ENCODE results near the gene FAM20C. TPM values are rescaled to one million over a fixed set of nuclear protein-coding genes. Genes with fewer than 3 reads are reported as not detected.

The FAM20C gene
- total and polyA plus RNA-seq, 2 donors (not counting 3 experiments of a cell fraction or from before 2014, with no cell fraction given), result 14.2 to 34.5 TPM

- dilution Hi-C loops (cut with MboI; ENCODE audit: extremely low pct_ligation_motif_present, low sequenced_read_pairs), result no loop called here
- Histone ChIP-seq H3K4me1 (ENCODE audit: control insufficient read depth, extremely low read depth, insufficient read depth, low read length) (no peaks in the 10 kb centered on the region), H3K27ac (ENCODE audit: insufficient read depth, low read depth, low read length) (no peak overlapping the region), H3K79me2 (ENCODE audit: control insufficient read depth, insufficient read depth, low read length) (no peaks in the 10 kb centered on the region), H3K36me3 (ENCODE audit: control insufficient read depth in 2 of 2, extremely low read depth in 1 of 2, insufficient read depth in 2 of 2, low read length in 2 of 2) (no peaks in the 10 kb centered on the region), H4K20me1 (replicated peaks; ENCODE audit: control insufficient read depth, extremely low read depth, insufficient read depth, low read length) (no peaks in the 10 kb centered on the region), H3K4me2 (ENCODE audit: insufficient read depth, low read length) (no peak overlapping the region), H3K9me1 (replicated peaks; ENCODE audit: control insufficient read depth, extremely low read depth, insufficient read depth, low read length) (no peaks in the 10 kb centered on the region), H3K4me3 (replicated peaks in 1 of 3; ENCODE audit: insufficient read depth in 1 of 3, low read depth in 1 of 3, low read length in 3 of 3) (no peak overlapping the region), H2AFZ (ENCODE audit: low read depth, low read length) (no peak overlapping the region), H3K27me3 (ENCODE audit: control insufficient read depth in 2 of 2, insufficient read depth in 2 of 2, low read length in 2 of 2) (no peaks in the 10 kb centered on the region), H3K9me3 (replicated peaks; ENCODE audit: control insufficient read depth, insufficient read depth, low read length) (no peaks in the 10 kb centered on the region), H3K9ac (replicated peaks; ENCODE audit: extremely low read depth, insufficient read depth, low read length) (no peak overlapping the region)
- POLR2A ChIA-PET, result no interaction called here
- intact Hi-C loops (cut with micrococcal nuclease), result no loop called here
- FAIRE-seq (no peak), DNase-seq (ENCODE audit: low read depth, low spot score) (no peak)
- TF ChIP-seq, protein P1, sequence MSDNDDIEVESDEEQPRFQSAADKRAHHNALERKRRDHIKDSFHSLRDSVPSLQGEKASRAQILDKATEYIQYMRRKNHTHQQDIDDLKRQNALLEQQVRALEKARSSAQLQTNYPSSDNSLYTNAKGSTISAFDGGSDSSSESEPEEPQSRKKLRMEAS (IDR thresholded peaks at IDR 0.05; ENCODE audit: insufficient read depth, insufficient read length), result no peak
- no peak for TF ChIP-seq FOS (IDR thresholded peaks at IDR 0.05; ENCODE audit: borderline replicate concordance, insufficient read depth, low read length)
- TF ChIP-seq EZH2 (IDR thresholded peaks at IDR 0.05; ENCODE audit: borderline replicate concordance, low read depth, low read length, severe bottlenecking), result no peak
- TF ChIP-seq JUN (IDR thresholded peaks at IDR 0.05; ENCODE audit: borderline replicate concordance, insufficient read depth, insufficient read length, low read depth), result no peak
- TF ChIP-seq MYC (IDR thresholded peaks at IDR 0.05; ENCODE audit: low read depth, low read length), result no peak
- TF ChIP-seq POLR2AphosphoS5 (IDR thresholded peaks at IDR 0.05; ENCODE audit: insufficient read depth, low read depth, low read length), result no peak
- no peak for TF ChIP-seq CTCF (IDR thresholded peaks at IDR 0.05; ENCODE audit: extremely low read depth in 1 of 2, insufficient read depth in 1 of 2, low read depth in 1 of 2, low read length in 2 of 2)
- TF ChIP-seq GATA2 (IDR thresholded peaks at IDR 0.05; ENCODE audit: insufficient read depth, insufficient read length, low read depth, low read length), result no peak
- no peak for TF ChIP-seq POLR2A (IDR thresholded peaks at IDR 0.05; ENCODE audit: low read depth, low read length)
- no TSS peak for BruUV-seq (replicated peaks)
- CTCF ChIA-PET, result no interaction called here
Measured at GRCh38 chr7:178444-178843, 13.9 kb upstream of the FAM20C start.
